Measurements from ENCODE around the gene RBMS3. TPM values are rescaled to one million over a fixed set of nuclear protein-coding genes. Genes with fewer than 3 reads are reported as not detected.

The RBMS3 gene
- total RNA-seq, 1 experiment from 2014 or later: 8.7 TPM

DNA sequence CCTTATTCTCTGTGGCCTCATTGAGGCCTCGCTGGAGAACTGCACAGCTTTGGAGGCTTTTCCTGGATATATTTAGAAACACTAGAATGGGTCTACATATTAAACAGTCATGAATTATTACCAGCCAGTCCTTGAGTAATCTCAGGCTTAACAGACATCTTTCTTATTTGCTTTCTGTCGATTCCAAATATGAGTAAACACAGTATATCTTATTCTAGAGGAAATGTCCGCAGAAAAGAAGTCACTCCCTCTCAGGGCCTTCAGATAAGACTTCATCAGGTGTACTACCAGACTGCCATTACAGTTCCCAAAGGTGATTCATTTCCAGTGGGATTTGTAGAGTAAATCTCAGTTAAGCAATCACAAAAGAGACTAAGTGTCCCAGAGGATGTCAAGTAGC is 310.7 kb downstream of the RBMS3 start (continued):
- TF ChIP-seq PREB (CRISPR knock-in tag; IDR thresholded peaks at IDR 0.05; ENCODE audit: borderline replicate concordance) (no peak), RELA (CRISPR knock-in tag; IDR thresholded peaks at IDR 0.05; ENCODE audit: borderline replicate concordance) (no peak), CDX4 (CRISPR knock-in tag; IDR thresholded peaks at IDR 0.05; ENCODE audit: borderline replicate concordance) (no peak), NFATC4 (CRISPR knock-in tag; IDR thresholded peaks at IDR 0.05) (no peak), FOXK1 (CRISPR knock-in tag; IDR thresholded peaks at IDR 0.05) (no peak), E2F5 (CRISPR knock-in tag; IDR thresholded peaks at IDR 0.05) (no peak), ERG (CRISPR knock-in tag; IDR thresholded peaks at IDR 0.05) (no peak), JUN (CRISPR knock-in tag; IDR thresholded peaks at IDR 0.05) (no peak)
- TF ChIP-seq, protein P1, sequence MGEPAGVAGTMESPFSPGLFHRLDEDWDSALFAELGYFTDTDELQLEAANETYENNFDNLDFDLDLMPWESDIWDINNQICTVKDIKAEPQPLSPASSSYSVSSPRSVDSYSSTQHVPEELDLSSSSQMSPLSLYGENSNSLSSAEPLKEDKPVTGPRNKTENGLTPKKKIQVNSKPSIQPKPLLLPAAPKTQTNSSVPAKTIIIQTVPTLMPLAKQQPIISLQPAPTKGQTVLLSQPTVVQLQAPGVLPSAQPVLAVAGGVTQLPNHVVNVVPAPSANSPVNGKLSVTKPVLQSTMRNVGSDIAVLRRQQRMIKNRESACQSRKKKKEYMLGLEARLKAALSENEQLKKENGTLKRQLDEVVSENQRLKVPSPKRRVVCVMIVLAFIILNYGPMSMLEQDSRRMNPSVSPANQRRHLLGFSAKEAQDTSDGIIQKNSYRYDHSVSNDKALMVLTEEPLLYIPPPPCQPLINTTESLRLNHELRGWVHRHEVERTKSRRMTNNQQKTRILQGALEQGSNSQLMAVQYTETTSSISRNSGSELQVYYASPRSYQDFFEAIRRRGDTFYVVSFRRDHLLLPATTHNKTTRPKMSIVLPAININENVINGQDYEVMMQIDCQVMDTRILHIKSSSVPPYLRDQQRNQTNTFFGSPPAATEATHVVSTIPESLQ (CRISPR knock-in tag; IDR thresholded peaks at IDR 0.05): no peak
- TF ChIP-seq, protein P2, sequence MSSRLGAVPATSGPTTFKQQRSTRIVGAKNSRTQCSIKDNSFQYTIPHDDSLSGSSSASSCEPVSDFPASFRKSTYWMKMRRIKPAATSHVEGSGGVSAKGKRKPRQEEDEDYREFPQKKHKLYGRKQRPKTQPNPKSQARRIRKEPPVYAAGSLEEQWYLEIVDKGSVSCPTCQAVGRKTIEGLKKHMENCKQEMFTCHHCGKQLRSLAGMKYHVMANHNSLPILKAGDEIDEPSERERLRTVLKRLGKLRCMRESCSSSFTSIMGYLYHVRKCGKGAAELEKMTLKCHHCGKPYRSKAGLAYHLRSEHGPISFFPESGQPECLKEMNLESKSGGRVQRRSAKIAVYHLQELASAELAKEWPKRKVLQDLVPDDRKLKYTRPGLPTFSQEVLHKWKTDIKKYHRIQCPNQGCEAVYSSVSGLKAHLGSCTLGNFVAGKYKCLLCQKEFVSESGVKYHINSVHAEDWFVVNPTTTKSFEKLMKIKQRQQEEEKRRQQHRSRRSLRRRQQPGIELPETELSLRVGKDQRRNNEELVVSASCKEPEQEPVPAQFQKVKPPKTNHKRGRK (CRISPR knock-in tag; IDR thresholded peaks at IDR 0.05; ENCODE audit: borderline replicate concordance): no peak

- no peak overlapping the region for H3K27ac Mint-ChIP-seq
- ATAC-seq (no peak), DNase-seq (ENCODE audit: low spot score) (no peak)
- peaks cover 9% of the 10 kb centered on the region; the same call in 1 of the 2 replicates for H3K9me3 Mint-ChIP-seq
- POLR2A ChIA-PET: no interaction called here
- CTCF ChIA-PET: no interaction called here
- H3K4me3 Mint-ChIP-seq: no peak overlapping the region
- no peaks in the 10 kb centered on the region for H3K36me3 Mint-ChIP-seq
- no peaks in the 10 kb centered on the region for H3K4me1 Mint-ChIP-seq
- no peak for TF ChIP-seq ZNF138 (CRISPR knock-in tag; conservative IDR thresholded peaks at IDR 0.05)
- H3K27me3 Mint-ChIP-seq (ENCODE audit: low read depth): no peaks in the 10 kb centered on the region
Measured at GRCh38 chr3:29593802-29594201, 312.9 kb downstream of the RBMS3 start.

DNA sequence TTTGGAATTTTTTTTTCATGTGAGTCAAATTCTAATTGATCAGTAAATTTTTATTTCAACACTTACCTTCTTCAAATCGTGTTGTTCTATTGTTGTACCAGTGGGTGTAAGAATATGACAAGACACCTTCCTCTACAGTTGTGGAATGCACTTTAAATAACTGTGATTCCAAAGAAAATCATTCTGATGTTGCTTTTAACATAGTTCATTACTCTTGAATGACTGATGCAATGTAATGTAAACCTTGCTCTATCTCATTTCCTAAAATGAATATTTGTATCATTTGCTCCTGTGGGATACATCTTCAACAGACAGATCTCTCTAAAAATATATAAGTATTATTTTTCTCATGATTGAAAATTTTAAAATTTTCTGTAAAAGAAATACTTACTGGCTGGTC is 313.4 kb downstream of the RBMS3 start:
- CTCF ChIA-PET: no interaction called here
- H3K27ac Mint-ChIP-seq: no peak overlapping the region
- H3K27me3 Mint-ChIP-seq (ENCODE audit: low read depth): no peaks in the 10 kb centered on the region
- H3K4me3 Mint-ChIP-seq: no peak overlapping the region
- DNase-seq (ENCODE audit: low spot score): no peak
- H3K36me3 Mint-ChIP-seq: no peaks in the 10 kb centered on the region
- no peak for ATAC-seq
- peaks cover 9% of the 10 kb centered on the region; the same call in 1 of the 2 replicates for H3K9me3 Mint-ChIP-seq
- TF ChIP-seq STAT6 (CRISPR knock-in tag; conservative IDR thresholded peaks at IDR 0.05; ENCODE audit: low read depth) (no peak), ELF4 (CRISPR knock-in tag; IDR thresholded peaks at IDR 0.05; ENCODE audit: low read depth) (no peak), ZNF121 (CRISPR knock-in tag; IDR thresholded peaks at IDR 0.05) (no peak), CBFB (CRISPR knock-in tag; IDR thresholded peaks at IDR 0.05; ENCODE audit: low read depth) (no peak), ZNF416 (CRISPR knock-in tag; IDR thresholded peaks at IDR 0.05) (no peak), MLX (CRISPR knock-in tag; IDR thresholded peaks at IDR 0.05) (no peak)
- TF ChIP-seq, protein P2 (CRISPR knock-in tag; IDR thresholded peaks at IDR 0.05; ENCODE audit: borderline replicate concordance): no peak
- H3K4me1 Mint-ChIP-seq: no peaks in the 10 kb centered on the region
- POLR2A ChIA-PET: no interaction called here

All from WTC11 (cell line).